Ramos (cell line): ENCODE results near the gene SLC27A1.
"Not testable (repeated sequence)": the region's sequence is repeated elsewhere in the genome, so short reads cannot be mapped to it uniquely, and the experiment has no call there.

Experiments
- in situ Hi-C: fragments of 300-500 bp; cut with MboI; formaldehyde crosslinking; loops from one replicate; pipeline ENCODE4 v1.14.3; 2022; ENCODE audit warnings: low sequenced_read_pairs; ENCODE audit not compliant: unreplicated experiment

Gene SLC27A1

DNA sequence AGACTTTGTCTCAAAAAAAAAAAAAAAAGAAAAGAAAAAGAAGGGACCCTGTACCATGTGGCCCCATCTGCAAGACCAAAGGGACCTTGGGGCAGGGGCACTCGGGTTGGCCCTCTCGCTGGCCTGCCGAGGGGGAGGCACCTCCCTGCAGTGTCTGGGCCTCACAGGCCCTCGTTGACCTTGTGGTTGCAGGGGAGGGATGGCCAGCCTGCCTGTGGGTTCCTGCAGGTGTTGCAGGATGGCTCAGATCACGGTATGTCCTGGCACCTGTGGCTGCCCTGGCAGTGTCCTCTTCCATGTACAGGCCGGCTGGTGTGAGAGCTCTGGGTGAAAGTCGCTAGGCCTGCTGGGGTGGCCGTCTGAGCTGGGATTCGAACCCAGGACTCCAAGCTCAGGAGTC is 36.4 kb downstream of the SLC27A1 start:
- in situ Hi-C loops: no loop called here

DNA sequence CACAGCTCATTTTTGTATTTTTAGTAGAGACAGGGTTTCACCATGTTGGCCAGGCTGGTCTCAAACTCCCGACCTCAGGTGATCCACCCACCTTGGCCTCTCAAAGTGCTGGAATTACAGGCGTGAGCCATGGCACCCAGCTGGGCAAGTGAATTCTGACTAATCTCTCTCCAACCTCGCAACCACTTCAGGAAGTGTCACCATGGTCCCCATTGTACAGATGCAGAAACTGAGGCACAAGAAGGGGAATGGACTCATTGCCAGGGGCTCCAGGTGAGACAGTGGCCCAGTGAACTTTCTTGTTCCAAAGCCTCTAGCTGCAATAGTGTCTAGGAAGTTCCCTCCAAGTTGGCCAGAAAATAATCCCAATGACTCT is 38.2 kb downstream of the SLC27A1 start:
- in situ Hi-C loops: not testable (repeated sequence)

GRCh38 chr19:17510220-17510993 is 40.1 kb downstream of the SLC27A1 start:
- in situ Hi-C loops: no loop called here

GRCh38 chr19:17511724-17512573 is 41.6 kb downstream of the SLC27A1 start:
- in situ Hi-C loops: no loop called here

DNA sequence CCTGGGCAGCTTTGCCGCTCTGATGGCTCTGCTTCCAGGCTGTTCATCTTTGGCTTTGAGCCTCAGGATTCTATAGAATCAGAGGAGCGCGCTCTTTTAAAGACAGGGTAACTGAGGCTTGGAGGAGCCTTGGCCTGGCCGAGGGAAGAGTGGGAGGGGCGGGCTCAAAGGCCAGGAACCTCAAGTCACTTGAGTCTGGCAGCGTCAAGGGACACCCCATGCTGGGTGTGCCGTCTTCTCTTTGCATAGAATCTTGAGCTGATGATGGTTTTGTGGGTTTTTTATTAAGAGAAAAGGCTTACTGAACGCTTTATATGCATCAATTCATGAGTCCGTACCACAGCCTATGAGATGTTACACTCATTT is 42.2 kb downstream of the SLC27A1 start:
- in situ Hi-C loops: no loop called here

DNA sequence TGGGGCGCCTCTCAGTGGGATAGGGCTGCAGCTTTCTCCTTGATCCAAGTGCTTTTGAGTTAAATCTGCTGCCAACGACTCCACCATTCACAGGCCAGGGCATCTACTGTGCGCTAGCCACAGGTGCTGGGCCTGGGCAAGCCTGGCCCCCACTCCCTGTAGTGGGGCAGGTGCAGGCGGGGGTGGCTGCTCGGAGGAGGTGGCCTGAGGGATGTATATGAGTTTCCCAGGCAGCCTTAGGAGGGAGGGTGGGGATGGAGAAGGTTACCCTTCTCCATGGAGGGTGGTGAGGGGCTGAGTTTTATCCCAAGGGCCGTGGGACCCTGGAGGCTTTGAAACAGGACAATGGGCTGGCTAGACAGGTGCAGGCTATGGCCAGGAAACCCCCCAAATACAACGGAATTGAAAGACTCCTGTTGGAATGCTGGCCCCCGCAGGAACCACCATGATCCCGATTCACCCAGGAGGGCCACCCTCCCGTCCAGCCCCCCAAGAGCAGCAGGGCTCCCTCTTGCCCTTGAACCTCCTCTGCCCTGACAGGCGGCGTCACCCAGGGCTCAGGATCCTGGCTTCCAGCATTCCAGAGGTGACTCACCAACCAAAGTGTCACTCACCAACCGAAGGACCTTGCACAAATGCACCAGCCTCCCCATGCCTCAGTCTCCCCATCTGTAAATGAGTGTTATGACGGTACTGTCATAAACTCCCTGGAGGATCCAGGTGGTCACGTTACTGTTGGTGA is 45.3 kb downstream of the SLC27A1 start:
- in situ Hi-C loops: no loop called here

DNA sequence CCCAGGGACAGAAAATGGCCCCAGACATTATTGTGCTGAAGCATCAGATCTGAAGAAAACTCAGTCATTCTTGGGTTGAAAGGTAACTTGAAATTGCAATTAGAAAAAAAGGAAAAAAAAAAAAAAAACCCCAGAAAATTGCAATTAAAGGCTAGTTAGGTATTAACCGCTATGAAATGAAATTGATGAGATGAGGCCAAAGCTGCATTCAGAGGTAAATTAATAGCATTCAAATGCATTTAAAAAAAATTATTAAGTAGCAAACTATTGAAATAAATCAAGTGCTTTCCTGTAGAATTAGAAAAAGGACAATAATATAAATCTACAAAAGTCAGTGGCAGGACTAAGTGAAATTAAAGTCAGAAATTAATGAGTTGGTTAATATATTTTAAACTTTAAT is 47.6 kb downstream of the SLC27A1 start:
- in situ Hi-C loops: no loop called here

DNA sequence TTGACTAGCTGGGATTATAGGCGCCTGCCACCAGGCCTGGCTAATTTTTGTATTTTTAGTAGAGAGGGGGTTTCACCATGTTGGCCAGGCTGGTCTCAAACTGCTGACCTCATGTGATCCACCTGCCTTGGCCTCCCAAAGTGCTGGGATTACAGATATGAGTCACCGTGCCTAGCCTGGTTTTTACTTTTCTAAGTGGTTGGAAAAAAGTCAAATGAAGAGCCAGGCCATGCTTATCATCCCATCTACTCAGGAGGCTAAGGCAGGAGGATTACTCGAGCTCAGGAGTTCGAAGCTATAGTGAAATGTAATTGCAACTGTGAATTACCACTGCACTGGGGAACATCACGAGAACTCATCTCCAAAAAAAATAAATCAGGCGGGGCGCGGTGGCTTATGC is 48.3 kb downstream of the SLC27A1 start:
- in situ Hi-C loops: not testable (repeated sequence)

GRCh38 chr19:17519967-17520366 is 49.6 kb downstream of the SLC27A1 start:
- in situ Hi-C loops: no loop called here

DNA sequence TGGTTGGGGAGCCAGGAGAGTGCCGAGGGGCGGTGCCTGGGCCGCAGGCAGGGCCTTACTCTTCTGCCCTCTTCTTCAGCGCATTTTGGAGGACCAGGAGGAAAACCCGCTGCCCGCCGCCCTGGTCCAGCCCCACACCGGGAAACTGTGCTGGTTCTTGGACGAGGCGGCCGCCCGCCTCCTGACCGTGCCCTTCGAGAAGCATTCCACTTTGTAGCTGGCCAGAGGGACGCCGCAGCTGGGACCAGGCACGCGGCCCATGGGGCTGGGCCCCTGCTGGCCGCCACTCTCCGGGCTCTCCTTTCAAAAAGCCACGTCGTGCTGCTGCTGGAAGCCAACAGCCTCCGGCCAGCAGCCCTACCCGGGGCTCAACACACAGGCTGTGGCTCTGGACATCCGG is 50.5 kb downstream of the SLC27A1 start:
- in situ Hi-C loops: no loop called here

GRCh38 chr19:17522988-17523872 is 52.9 kb downstream of the SLC27A1 start:
- in situ Hi-C loops: no loop called here

DNA sequence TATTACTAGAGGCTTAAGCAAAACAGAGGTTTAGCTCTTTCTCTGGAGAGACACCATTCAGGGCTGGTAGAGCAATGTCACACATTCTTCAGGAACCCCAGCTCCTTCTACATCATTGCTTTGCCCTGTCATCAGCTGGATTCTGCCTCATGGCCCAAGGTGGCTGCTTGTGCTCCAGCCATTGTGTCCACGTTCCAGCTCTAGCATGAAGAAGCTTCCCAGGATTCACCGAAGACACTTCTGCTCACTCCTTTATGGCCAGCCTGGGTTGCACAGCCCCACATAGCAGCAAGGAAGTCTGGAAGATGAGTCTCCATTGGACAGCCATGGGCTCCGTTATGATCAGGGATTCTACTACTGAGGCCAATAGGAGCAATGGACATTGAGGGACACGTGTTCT is 54.3 kb downstream of the SLC27A1 start:
- in situ Hi-C loops: no loop called here

GRCh38 chr19:17525141-17525540 is 54.8 kb downstream of the SLC27A1 start:
- in situ Hi-C loops: no loop called here

DNA sequence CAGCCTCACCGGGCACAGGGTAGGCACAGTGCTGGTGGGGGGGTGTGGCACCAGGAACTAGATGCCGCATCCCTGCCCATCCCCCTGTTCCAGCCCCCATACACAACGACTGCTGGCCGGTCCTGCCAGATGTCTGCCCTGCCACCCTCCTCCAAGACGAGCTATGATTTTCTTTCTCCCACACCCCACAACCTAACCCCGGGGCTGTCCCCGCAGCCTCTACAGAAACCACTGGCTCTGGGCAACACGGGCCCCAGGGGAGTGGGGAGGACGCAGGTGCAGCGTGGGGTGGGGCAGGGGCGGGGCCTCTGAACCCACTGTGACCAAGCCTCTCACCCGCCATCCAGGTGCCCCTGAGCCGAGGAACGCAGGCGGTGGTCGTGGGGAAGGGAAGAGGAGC is 56.6 kb downstream of the SLC27A1 start:
- in situ Hi-C loops: no loop called here

GRCh38 chr19:17527326-17527725 is 57.0 kb downstream of the SLC27A1 start:
- in situ Hi-C loops: no loop called here

DNA sequence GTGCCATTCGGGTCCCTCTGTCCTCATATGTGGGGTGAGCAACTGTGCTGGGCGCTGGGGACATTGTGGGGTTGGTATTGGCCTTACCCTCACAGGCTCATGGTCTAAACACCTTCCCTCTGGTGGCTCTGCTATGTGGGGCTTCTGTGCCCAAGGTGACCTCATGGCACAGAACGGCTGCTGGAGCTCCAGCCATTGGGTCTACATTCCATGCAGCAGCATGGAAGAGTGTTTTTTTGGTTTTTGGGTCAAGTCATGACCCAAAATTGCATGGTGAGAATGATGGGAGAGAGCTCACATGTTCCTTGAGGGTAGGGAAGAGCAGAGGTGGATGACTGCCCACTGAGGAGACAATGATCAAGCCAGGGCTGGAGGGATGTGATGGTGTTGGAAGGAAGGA is 58.3 kb downstream of the SLC27A1 start:
- in situ Hi-C loops: no loop called here

DNA sequence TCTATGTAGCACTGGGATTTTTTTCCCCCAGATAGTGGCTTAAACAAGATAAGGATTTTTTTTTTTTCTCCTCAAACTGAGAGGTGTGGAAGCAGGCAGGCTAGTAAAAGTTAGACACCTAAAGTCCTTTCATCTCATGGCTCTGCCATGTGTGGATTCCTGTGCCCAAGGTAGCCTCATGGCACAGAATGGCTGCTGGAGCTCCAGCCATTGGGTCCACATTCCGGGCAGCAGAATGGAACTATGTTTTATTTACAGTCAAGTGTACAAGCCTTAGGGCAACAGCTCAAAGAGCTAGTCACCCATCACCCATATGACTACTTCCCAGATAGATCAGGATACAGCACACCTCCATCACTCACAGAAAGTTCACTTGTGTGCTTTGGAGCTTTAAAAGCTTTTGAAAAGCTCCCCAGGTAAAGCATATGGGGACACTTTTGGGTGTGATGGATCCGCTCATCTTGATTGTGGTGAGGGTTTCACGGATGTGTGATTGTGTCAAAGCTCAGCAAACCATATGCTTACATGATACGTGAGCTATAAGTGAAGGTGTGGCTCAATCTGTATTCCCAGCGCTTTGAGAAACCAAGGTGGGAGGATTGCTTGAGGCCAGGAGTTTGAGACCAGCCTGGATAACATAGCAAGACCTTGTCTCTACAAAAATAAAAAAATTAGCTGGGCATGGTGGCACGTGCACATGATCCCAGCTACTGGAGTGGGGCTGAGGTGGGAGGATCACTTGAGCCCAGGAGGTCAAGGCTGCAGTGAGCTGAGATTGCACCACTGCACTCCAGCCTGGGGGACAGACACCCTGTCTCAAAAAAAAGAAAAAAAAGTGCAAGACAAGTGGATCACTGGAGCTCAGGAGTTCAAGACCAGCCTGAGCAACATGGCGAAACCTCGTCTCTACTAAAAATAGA is 59.2 kb downstream of the SLC27A1 start:
- in situ Hi-C loops: no loop called here

GRCh38 chr19:17530586-17530985 is 60.3 kb downstream of the SLC27A1 start:
- in situ Hi-C loops: no loop called here

- in situ Hi-C loops: no loop called here
These were observed 61.8 kb downstream of the SLC27A1 start for GRCh38 chr19:17532116-17532515.
